MG63 (cell line): ENCODE results near the gene CDC42BPG. TPM values are rescaled to one million over a fixed set of nuclear protein-coding genes. Genes with fewer than 3 reads are reported as not detected.
A peak's percentile ranks its signal among the peaks of the same experiment; 100 is the strongest.
"Not testable (repeated sequence)": the region's sequence is repeated elsewhere in the genome, so short reads cannot be mapped to it uniquely, and the experiment has no call there.

ENCODE experiments used
- DNase-seq: peaks from one replicate; pipeline ENCODE4 v3.0.0-alpha.2; 2020
- H3K27me3 ChIP-seq: fragments of 250-450 bp; sonication (Bioruptor Pico); 2 replicates; pipeline ENCODE4 v1.5.1; 2020; ENCODE audit warnings: mild to moderate bottlenecking, moderate library complexity
- H3K36me3 ChIP-seq: fragments of 250-450 bp; sonication (Bioruptor Pico); 2 replicates; pipeline ENCODE4 v1.5.1; 2020; ENCODE audit warnings: mild to moderate bottlenecking, moderate library complexity
- H3K4me3 ChIP-seq: fragments of 250-450 bp; sonication (Bioruptor Pico); 2 replicates; pipeline ENCODE4 v1.5.1; 2020; ENCODE audit warnings: mild to moderate bottlenecking, moderate library complexity
- H3K9me3 ChIP-seq: fragments of 250-450 bp; sonication (Bioruptor Pico); 2 replicates; pipeline ENCODE4 v1.5.1; 2020; ENCODE audit warnings: mild to moderate bottlenecking, moderate library complexity
- total RNA-seq: library from RNA; depleted of rRNA; stranded (reverse); fragments of >200 nt; shearing (Covaris generic); gene quantifications from 2 replicates; pipeline ENCODE4 v1.2.3, GENCODE V29; 2014; ENCODE audit warnings: low replicate concordance

The CDC42BPG gene
- total RNA-seq, 1 experiment from 2014 or later = 0.36 TPM

GRCh38 chr11:64857485-64857884 is 13.0 kb upstream of the CDC42BPG start:
- DNase-seq = no peak
- H3K36me3 ChIP-seq = peaks cover 66% of the 10 kb centered on the region
- H3K4me3 ChIP-seq = no peak overlapping the region
- H3K9me3 ChIP-seq = no peaks in the 10 kb centered on the region
- no peaks in the 10 kb centered on the region for H3K27me3 ChIP-seq

DNA sequence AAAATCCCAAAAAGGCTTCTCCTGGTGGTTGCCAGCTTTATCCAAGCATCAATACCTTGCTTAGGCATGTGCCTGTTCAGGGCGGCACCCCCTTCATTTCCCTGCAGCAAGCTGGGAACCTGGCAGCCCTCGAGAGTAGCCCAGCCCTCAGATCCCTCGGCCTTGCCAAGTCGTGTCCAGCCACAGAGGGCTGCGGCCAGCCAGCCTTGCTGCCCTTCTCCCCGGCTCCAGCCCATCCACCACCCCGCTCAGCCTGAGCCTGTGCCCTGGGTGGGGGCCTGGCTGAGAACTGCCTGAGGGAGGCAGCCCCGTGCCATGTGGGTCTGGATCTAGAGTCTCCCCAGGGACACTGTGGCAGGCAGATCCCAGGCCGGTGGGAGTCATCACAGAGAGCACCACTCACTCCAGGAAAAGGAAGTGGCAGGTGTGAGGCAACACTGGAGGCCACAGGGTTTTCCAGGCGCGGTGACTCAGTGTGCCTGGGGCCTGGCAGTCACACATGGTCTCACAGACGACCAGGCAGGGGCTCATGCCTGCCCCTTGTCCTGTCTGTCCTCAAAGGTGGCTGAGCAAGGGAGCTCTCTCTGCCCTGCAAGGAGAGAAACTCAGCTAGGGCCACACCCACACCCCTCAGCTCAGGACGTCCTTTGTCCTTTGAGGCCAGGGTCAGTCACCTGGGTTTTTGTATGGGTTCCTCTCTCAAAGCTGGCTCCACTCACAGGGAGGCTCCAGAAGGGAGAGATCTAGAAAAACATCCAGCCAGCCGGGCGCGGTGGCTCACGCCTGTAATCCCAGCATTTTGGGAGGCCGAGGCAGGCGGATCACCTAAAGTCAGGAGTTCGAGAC is 12.2 kb upstream of the CDC42BPG start:
- no peaks in the 10 kb centered on the region for H3K9me3 ChIP-seq
- H3K27me3 ChIP-seq = no peaks in the 10 kb centered on the region
- peaks cover 66% of the 10 kb centered on the region for H3K36me3 ChIP-seq
- no peak overlapping the region for H3K4me3 ChIP-seq
- DNase-seq = peak; percentile 94

DNA sequence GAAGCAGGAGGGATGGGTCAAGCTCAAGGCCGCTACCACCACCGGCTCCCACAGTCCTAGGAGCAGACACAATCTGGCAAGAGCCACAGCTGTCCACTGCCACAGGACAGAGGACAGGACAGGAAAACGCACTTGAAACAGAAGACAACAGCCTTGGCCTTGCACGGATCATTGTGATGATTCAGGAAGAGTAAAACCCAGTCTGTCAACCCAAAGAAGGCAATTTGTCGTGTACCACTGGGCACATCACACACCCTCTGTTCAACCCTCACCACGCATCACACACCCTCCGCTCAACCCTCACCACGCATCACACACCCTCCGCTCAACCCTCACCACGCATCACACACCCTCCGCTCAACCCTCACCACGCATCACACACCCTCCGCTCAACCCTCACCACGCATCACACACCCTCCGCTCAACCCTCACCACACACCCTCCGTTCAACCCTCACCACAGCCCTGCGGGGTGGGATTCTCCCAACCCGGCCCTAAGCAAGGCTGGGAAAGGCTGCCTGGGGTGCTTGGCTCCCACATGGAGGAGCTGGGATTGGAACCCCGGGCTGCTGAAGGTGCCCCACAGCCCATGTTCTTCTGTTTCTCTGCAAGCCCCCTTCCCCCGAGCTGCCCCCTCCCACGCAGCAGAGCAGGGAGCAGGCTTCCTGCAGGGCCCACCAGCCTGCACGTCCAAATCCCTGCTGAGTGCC is 11.3 kb upstream of the CDC42BPG start:
- no peak for DNase-seq
- Histone ChIP-seq H3K36me3 (peaks cover 63% of the 10 kb centered on the region), H3K4me3 (no peak overlapping the region), H3K9me3 (no peaks in the 10 kb centered on the region), H3K27me3 (no peaks in the 10 kb centered on the region)

DNA sequence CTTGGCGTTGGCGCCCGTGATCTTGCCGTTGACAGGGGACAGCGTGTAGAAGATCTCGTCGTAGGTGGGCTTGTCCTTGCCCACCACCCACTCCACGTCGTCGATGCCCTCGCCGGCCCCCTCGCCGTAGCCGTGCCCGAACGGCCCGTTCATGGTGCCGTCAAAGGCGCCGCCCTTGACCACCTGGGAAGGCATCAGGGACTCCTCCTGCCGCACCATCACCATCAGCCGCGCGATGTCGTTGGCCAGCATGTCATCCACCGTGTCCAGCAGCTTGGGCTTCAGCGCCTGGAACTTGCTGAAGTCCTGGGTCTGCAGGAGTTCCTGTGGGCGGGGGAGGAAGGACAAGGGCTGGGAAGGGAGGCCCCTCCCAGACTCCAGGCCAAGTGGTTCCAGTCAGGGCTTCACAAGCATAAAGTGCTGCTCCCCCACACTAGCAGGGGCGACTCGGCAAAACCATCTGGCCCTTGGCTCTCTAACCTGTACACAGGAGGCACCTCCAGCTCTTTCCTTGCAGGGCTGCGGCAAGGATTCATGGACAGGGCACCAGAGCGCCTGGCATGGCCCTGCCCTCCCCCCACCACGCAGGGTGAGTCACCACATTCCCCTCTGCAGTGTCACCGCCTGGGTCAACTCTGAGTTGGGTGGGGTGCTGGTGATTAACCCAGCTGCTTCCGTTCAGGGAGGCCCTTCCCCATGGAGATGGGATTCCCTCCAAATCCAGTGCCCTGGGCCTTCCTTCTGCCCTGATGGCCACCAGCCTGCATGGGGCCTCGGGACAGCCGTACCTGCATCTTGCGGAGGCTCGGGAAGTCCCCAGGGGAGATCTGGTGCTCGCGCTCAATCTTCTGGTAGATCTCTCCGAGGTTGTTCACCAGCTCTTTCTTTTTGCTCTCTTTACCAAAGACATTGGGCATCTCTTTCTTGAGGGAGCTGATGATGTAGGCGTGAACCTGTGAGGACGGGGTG is 10.4 kb upstream of the CDC42BPG start:
- Histone ChIP-seq H3K9me3 (no peaks in the 10 kb centered on the region), H3K27me3 (no peaks in the 10 kb centered on the region), H3K36me3 (peaks cover 61% of the 10 kb centered on the region), H3K4me3 (no peak overlapping the region)
- peak; percentile 97 for DNase-seq

GRCh38 chr11:64854157-64854533 is 9.7 kb upstream of the CDC42BPG start:
- Histone ChIP-seq H3K9me3 (no peaks in the 10 kb centered on the region), H3K27me3 (no peaks in the 10 kb centered on the region), H3K36me3 (peaks cover 55% of the 10 kb centered on the region), H3K4me3 (no peak overlapping the region)
- no peak for DNase-seq

DNA sequence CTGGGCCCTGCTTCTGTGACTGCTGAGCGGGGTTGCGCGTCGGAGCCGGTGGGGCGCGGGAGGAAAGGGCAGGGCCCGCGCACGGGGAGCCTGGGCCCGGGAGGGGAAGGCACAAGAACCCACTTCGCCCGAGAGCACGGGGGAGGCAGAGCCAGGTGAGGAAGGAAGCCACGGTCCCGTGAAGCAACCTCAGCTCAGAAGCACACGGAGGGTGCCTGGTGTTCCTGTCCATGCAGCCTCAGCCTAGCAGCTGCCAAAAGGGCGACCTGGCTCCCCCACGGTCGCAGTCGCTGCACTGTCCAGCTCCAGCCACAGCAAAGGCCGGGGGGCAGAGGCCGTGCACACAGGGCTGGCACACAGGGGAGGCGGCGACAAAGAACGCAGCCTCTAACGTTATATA is 9.3 kb upstream of the CDC42BPG start:
- H3K9me3 ChIP-seq = no peaks in the 10 kb centered on the region

GRCh38 chr11:64852804-64853509 is 8.5 kb upstream of the CDC42BPG start:
- Histone ChIP-seq H3K4me3 (no peak overlapping the region), H3K27me3 (no peaks in the 10 kb centered on the region), H3K36me3 (peaks cover 47% of the 10 kb centered on the region), H3K9me3 (no peaks in the 10 kb centered on the region)
- no peak for DNase-seq

More for the DNA sequence above, 9.3 kb upstream of the CDC42BPG start:
- H3K4me3 ChIP-seq = no peak overlapping the region
- peaks cover 51% of the 10 kb centered on the region for H3K36me3 ChIP-seq
- no peak for DNase-seq
- H3K27me3 ChIP-seq = no peaks in the 10 kb centered on the region

- Histone ChIP-seq H3K27me3 (no peaks in the 10 kb centered on the region), H3K4me3 (no peak overlapping the region), H3K9me3 (no peaks in the 10 kb centered on the region), H3K36me3 (peaks cover 41% of the 10 kb centered on the region)
- no peak for DNase-seq
These were observed 7.4 kb upstream of the CDC42BPG start for GRCh38 chr11:64851831-64852351.

DNA sequence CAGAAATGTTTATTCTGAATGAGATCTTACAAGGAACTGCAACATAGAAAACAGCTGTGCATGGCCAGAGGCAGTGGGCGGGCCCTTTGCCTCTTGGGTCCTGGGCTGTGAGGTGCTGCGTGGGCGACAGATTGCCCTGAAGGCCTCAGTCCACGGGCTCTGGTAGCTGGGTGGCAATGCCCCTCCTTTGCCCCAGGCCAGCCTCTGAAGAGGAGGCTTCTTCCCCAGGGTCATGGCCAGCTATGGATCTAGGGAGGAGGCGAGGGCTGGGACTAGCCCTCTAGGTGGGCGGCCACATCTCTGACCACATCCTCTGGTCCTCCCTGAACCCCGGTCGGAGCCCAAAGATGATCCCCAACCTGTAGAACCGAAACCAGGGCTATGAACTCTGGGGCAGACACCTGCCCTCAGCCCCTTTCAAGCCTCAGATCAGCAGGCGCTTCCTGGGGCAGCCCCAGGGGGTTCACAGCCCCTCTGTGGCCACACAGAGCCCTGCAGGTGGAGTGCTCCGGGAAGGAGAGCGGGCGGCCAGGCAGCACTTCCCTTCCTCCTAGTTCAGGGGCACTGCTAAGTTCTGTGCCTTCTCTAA is 6.6 kb upstream of the CDC42BPG start:
- Histone ChIP-seq H3K27me3 (no peaks in the 10 kb centered on the region), H3K36me3 (peaks cover 38% of the 10 kb centered on the region), H3K9me3 (no peaks in the 10 kb centered on the region), H3K4me3 (no peak overlapping the region)
- DNase-seq = peak; percentile 65

GRCh38 chr11:64849598-64850356 is 5.3 kb upstream of the CDC42BPG start:
- H3K4me3 ChIP-seq = no peak overlapping the region
- peaks cover 26% of the 10 kb centered on the region for H3K36me3 ChIP-seq
- no peaks in the 10 kb centered on the region for H3K27me3 ChIP-seq
- peak; percentile 54 for DNase-seq
- H3K9me3 ChIP-seq = no peaks in the 10 kb centered on the region

DNA sequence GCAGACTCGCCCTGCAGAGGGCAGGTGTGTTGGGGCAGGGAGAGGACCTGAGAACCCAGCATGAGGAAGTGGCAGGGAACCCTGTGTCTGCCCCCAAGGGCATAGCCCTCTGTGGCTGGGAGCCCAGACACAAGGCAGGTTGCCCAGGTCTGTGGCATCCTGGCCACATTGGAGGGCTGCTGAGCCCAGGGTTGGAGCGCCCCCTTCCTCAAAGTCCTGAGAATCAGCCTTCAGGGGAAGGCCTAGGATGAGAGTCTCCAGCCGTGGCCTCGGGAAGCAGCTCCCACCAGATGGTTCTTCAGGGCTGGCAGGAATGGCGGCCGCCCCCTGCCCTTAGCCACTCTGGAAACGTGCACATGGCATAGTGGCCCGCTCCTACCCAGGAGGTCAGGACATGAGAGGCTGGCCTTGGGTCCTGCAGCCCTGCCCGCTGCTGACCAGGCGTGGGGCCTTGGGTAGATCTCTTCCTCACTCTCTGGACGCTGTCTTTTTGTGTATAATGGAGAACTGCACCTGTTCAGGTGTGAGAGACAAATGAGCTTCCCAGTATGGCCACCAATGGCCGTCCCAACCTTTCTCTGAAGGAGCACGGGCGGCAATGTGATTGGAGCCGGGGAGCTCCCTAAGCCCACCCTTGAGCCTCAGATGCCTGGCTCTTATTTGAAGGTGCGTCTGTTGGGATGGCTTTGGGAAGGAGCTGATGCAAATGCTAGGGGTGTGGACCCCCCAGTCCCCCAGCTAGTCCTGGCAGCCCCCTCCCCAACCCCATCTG is 4.6 kb upstream of the CDC42BPG start:
- no peak for DNase-seq
- Histone ChIP-seq H3K9me3 (no peaks in the 10 kb centered on the region), H3K27me3 (no peaks in the 10 kb centered on the region), H3K4me3 (no peak overlapping the region), H3K36me3 (peaks cover 18% of the 10 kb centered on the region)

DNA sequence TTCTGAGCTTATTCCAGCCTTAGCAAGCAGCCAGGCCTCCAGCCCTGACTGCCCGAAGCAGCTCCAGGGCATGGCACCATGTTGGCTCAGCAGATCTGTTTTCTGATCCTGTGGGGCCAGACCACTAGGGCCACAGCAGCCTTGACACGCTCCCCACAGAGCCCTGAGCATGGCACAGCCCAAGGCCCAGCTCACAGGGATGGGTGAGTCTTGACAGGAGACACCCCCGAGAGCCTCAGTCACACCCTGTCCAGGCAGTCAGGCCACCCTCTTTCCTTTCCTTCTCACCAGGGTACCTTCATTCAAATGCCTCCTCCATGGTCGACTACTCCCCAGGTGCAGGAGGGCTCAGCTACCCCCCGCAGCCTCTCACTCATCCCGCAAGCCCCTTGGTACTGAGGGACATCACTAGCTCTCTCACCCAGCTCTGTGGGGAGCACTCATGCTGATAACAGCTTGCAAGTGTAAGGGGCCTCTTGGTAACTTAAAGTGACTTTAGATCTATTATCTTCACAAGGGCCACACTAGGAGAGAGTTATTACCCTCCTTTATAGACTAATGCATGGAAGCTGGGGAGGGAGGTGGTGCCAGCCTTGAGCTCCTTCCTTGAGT is 3.9 kb upstream of the CDC42BPG start:
- Histone ChIP-seq H3K36me3 (peaks cover 12% of the 10 kb centered on the region), H3K4me3 (no peak overlapping the region), H3K9me3 (no peaks in the 10 kb centered on the region), H3K27me3 (no peaks in the 10 kb centered on the region)
- no peak for DNase-seq

GRCh38 chr11:64846998-64847666 is 2.7 kb upstream of the CDC42BPG start:
- Histone ChIP-seq H3K4me3 (no peak overlapping the region), H3K36me3 (peaks cover 3% of the 10 kb centered on the region), H3K9me3 (no peaks in the 10 kb centered on the region), H3K27me3 (no peaks in the 10 kb centered on the region)
- peak; percentile 85 for DNase-seq

- not testable (repeated sequence) for DNase-seq, H3K36me3 ChIP-seq, H3K27me3 ChIP-seq, H3K9me3 ChIP-seq, H3K4me3 ChIP-seq
These were observed 1.3 kb upstream of the CDC42BPG start for GRCh38 chr11:64845776-64846129.
